CD4-positive, alpha-beta T cell treated with Interleukin-17A for 1 hour (primary cell): ENCODE data around the gene ENOSF1.

ENCODE experiments used
- DNase-seq: peaks from one replicate; pipeline ENCODE4 v3.0.0-alpha.2; 2020

Gene ENOSF1

DNA sequence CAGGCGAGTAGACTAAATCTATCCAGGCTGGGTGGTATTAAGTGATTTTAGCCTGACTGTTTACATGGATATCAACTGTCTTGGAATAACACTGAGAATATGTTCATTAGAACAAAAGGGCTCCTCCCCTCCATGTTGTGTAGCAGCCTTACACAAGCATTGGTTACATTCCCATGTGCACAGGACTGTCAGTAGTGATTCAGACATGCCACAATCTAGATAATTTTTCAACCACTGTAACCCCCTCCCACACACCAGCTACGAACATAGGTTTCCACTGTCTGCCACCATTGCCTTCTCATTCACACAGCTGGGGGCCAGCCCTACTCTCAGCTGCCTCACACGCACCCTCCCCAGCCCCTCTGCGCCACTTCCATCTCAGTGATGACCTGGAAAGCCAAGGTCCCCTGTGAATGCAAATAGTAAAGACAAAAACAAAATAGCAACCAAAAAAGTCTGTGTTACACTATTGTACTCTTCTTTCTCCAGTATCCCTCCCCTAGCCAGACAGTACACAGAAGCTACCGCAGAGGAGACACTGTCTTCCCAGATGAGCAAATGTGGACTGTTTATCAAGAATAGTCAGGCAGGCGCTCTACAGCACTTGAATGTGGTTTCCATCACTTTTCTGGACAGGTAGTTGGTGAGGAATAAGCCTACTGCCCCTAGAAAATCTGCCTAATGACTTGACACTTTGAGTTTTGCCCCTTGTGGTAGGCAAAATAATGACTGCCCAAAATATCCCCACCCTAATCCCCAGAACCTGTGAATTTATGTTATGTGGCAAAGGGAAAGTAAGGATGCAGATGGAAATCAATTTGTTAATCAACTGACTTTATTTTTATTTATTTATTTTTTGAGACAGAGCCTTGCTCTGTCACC lies 82.9 kb downstream of the ENOSF1 start:
- DNase-seq, result no peak

DNA sequence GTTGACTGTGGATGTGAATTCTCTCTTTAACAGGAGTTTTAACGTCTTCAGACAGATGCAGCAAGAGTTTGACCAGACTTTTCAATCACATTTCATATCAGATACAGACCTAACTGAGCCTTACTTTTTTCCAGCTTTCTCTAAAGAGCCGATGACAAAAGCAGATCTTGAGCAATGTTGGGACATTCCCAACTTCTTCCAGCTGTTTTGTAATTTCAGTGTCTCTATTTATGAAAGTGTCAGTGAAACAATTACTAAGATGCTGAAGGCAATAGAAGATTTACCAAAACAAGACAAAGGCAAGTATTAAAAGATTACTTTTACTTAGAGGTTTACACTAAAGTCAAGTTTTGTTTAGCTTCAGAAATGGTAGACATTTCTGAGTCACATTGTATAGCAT lies 85.2 kb downstream of the ENOSF1 start:
- no peak for DNase-seq

DNA sequence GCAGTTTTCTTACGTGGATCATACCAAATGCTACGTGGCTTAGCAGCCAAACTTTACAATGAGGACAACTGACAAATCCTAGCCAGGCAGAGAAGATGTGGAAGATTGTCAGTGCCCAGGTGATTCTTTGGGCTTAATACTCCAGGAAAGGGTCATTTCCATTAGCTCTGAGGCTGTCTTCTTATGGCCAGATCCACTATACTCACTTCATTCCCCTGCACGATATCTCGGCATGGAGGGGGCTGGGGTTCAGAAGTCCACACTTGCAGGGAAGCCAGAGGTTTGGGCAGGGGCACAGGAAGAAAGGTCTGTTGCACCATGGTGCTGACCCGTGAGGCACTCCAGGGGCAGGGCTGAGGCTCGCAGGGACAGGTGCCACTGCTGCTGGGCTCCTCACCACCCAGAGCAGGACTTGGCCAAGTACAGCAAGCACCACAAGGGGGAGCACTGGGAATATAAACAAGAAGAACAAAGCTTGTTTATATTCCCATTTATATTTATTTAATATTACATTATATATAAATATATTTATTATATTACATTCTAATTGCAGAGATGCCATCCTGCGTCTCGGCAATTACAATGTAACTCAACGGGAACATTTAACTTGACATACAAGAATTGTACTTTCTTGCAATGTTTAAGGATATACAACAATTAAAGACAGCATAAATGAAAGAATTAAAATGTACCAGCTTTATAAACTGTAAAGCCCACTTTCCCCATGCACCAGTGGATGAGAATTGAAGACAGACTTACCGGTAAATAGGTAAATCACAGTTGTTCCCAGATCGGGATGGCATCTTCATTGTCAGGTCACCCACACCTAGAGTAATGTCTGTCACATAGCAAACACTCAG lies 88.4 kb downstream of the ENOSF1 start:
- DNase-seq, result peak; percentile 61

DNA sequence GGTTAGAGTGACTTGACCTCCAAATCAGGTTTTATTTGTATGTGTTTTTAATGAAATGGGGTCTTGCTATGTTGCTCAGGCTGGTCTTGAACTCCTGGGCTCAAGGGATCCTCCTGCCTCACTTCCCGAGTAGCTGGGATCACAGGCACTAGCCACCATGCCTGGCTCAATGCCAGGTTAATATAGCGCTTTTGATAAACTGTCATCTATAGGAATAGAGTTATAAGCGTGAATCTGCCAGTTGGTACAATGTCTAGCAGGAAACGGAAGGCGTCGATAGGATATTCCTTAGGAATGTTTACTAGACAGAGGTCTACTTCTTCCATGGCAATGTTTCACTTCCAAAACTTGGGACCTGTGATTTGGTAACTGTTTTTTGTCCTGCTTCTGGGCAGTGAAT lies 90.1 kb downstream of the ENOSF1 start:
- DNase-seq, result no peak

DNA sequence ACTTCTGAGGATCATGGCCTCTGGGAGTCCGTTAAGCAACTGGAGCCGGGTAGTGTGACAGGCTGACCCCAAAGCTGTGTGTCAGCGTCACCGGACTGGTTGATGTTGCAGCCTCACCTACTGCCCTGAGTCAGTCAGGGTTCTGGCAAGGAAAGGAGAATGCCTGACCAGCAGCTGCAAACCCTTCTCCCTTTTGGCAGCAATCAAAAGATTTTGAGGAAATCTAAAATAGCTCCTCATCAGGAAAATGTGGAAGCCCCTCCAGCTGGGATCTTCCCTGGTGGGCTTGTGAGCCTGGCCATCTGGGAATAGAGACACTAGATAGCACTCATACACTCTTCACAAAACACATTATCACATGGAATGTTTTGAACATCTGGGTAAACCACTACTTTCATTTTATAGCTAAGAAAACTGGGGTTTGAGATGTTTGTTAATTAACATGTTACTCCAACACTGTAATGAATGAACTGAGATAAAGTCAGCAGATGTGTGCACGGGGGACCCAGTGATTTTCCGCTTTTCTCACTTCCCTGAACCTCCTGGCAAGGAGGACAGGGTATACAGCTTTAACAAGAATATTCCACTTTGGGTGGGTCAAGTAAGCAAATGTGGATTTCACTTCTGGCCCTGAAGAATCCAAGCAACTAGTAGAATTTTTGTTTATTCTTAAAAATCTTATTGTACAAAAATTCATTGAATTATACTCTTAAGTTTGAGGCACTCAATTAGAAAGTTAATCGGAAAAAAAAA lies 91.0 kb downstream of the ENOSF1 start:
- DNase-seq, result no peak
